K562 (cell line): ENCODE measurements around the gene MAML3. TPM values are rescaled to one million over a fixed set of nuclear protein-coding genes. Genes with fewer than 3 reads are reported as not detected.

Experiments used
- ATAC-seq: fragments of 200-7000 bp; cut with Tn5 transposase; 3 replicates; pipeline ENCODE4 v1.9.1; 2020; ENCODE audit warnings: moderate library complexity
- BruUV-seq: library from RNA; stranded (reverse); fragments of 400-500 nt; replicated peaks from 2 replicates; lab custom pipeline; 2021; lab: Mats Ljungman, UMichigan
- CTCF ChIA-PET: fragments of 300-600 bp; formaldehyde crosslinking; extraction: SDS; loops from one replicate; lab custom pipeline; 2021; ENCODE audit warnings: low intra/inter-chr PET ratio; lab: Yijun Ruan, JAX
- POLR2A ChIA-PET: fragments of 300-600, 350-650 bp; sonication (Branson Sonifier 250); formaldehyde crosslinking; extraction: SDS; loops from one replicate; lab custom pipeline; 2021; ENCODE audit warnings: antibody characterized with exemption, inconsistent platforms; lab: Yijun Ruan, JAX
- DNase-seq, 4 experiments: peaks; one replicate each; pipeline versions ENCODE4 v3.0.0 to v3.0.0-alpha.2; 2011 to 2018; ENCODE audit warnings: low spot score in 3 of 4, mixed read lengths in 3 of 4; ENCODE audit errors: extremely low read depth in 1 of 4
- FAIRE-seq: peaks from 2 replicates; lab custom pipeline; 2011; peaks lifted over from hg19 to GRCh38; lab: Jason Lieb, UNC
- H2AFZ ChIP-seq: 2 replicates; pipeline ENCODE4 v1.6.0; 2011; ENCODE audit warnings: low read depth, low read length, control low read depth, inconsistent platforms
- H3K27ac ChIP-seq: fragments of 200-600 bp; 3 replicates; pipeline ENCODE4 v1.8.0; 2011; ENCODE audit warnings: low read depth, mild to moderate bottlenecking, control low read depth, inconsistent platforms, low read length, moderate library complexity, mixed read lengths; ENCODE audit errors: extremely low read depth
- H3K27me3 ChIP-seq, 2 experiments: fragments of 300-600 bp in 1 of 2; 2 replicates in 1 of 2; 3 replicates in 1 of 2; pipeline versions ENCODE4 v1.6.0 to v1.8.0; 2011; ENCODE audit warnings: inconsistent platforms in 2 of 2, low read length in 2 of 2, mild to moderate bottlenecking in 1 of 2, mixed read lengths in 1 of 2, moderate library complexity in 1 of 2; ENCODE audit not compliant: control insufficient read depth in 2 of 2, insufficient read depth in 2 of 2
- H3K36me3 ChIP-seq: fragments of 300-600 bp; 3 replicates; pipeline ENCODE4 v1.8.0; 2011; ENCODE audit warnings: mild to moderate bottlenecking, low read length, inconsistent platforms; ENCODE audit not compliant: control insufficient read depth, insufficient read depth
- H3K4me1 ChIP-seq, 2 experiments: fragments of 200-600 bp in 1 of 2; replicated peaks in 1 of 2; 2 replicates in 1 of 2; 3 replicates in 1 of 2; pipeline versions ENCODE4 v1.5.1 to v1.8.0; 2011; ENCODE audit warnings: inconsistent platforms in 2 of 2, low read length in 2 of 2, mild to moderate bottlenecking in 1 of 2, mixed read lengths in 1 of 2, moderate library complexity in 1 of 2; ENCODE audit not compliant: control insufficient read depth in 2 of 2, insufficient read depth in 2 of 2
- H3K4me2 ChIP-seq: 2 replicates; pipeline ENCODE4 v1.6.1; 2011; ENCODE audit warnings: low read length, control low read depth, inconsistent platforms, mixed read lengths; ENCODE audit not compliant: insufficient read depth
- H3K4me3 ChIP-seq: fragments of 200-600 bp; sonication (generic), shearing (Covaris generic); 2 replicates; pipeline ENCODE4 v1.5.1; 2016; ENCODE audit warnings: control low read depth, inconsistent platforms
- H3K79me2 ChIP-seq: fragments of 200-600 bp; 3 replicates; pipeline ENCODE4 v1.8.0; 2011; ENCODE audit warnings: low read length, inconsistent platforms; ENCODE audit not compliant: control insufficient read depth, insufficient read depth
- H3K9ac ChIP-seq, 2 experiments: 2 replicates each; pipeline versions ENCODE4 v1.6.0 to v1.6.1; 2011; ENCODE audit warnings: low read depth in 2 of 2, low read length in 2 of 2, control low read depth in 1 of 2, inconsistent platforms in 1 of 2, mild to moderate bottlenecking in 1 of 2, mixed read lengths in 1 of 2; ENCODE audit not compliant: insufficient read depth in 1 of 2
- H3K9me1 ChIP-seq: one replicate; pipeline ENCODE4 v1.6.0; 2011; ENCODE audit warnings: inconsistent platforms, mild to moderate bottlenecking, low read length, moderate library complexity; ENCODE audit not compliant: control insufficient read depth, insufficient read depth
- H3K9me3 ChIP-seq: replicated peaks from 2 replicates; pipeline ENCODE4 v1.5.1; 2011; ENCODE audit warnings: low read depth, low read length, inconsistent platforms; ENCODE audit not compliant: control insufficient read depth, insufficient read depth
- H4K20me1 ChIP-seq: replicated peaks from 2 replicates; pipeline ENCODE4 v1.6.1; 2011; ENCODE audit warnings: low read length, inconsistent platforms, mixed read lengths; ENCODE audit not compliant: control insufficient read depth, insufficient read depth
- BCLAF1 ChIP-seq, 2 experiments: fragments of 450-650 bp in 1 of 2; IDR thresholded peaks; 2 replicates each; pipeline ENCODE4 v1.6.1; 2011 to 2017; ENCODE audit warnings: low read depth in 2 of 2, antibody characterized with exemption in 1 of 2, borderline replicate concordance in 1 of 2, low read length in 1 of 2, mild to moderate bottlenecking in 1 of 2, mixed read lengths in 1 of 2; ENCODE audit not compliant: control insufficient read depth in 1 of 2
- MEF2A ChIP-seq: IDR thresholded peaks from 2 replicates; pipeline ENCODE4 v1.6.1; 2011; ENCODE audit warnings: low read depth, mild to moderate bottlenecking, low read length, moderate library complexity; ENCODE audit not compliant: control insufficient read depth
- PRDM10 ChIP-seq: fragments of 450-650 bp; IDR thresholded peaks from 2 replicates; pipeline ENCODE4 v1.6.1; 2018; ENCODE audit not compliant: partially characterized antibody
- SMAD4 ChIP-seq: fragments of 250-450 bp; sonication (Bioruptor Pico); conservative IDR thresholded peaks from 2 replicates; pipeline ENCODE4 v1.8.0; 2021; ENCODE audit warnings: inconsistent platforms, mild to moderate bottlenecking, moderate library complexity
- SMARCA5 ChIP-seq: fragments of 450-650 bp; IDR thresholded peaks from 2 replicates; pipeline ENCODE4 v1.6.1; 2016
- SOX6 ChIP-seq: fragments of 450-650 bp; IDR thresholded peaks from 2 replicates; pipeline ENCODE4 v1.6.1; 2014; ENCODE audit warnings: mild to moderate bottlenecking
- TEAD1 ChIP-seq, 2 experiments: fragments of 450-650 bp in 1 of 2; sonication (generic) in 1 of 2; formaldehyde crosslinking; IDR thresholded peaks; 2 replicates each; pipeline versions ENCODE4 v1.4.0 to v1.8.0; 2020 to 2022; ENCODE audit warnings: mild to moderate bottlenecking in 2 of 2, missing genetic modification reagents in 1 of 2
- TSHZ1 ChIP-seq: fragments of 250-450 bp; sonication (Bioruptor Pico); IDR thresholded peaks from 2 replicates; pipeline ENCODE4 v1.4.0; 2020; ENCODE audit warnings: mild to moderate bottlenecking, moderate library complexity
- ZNF347 ChIP-seq: fragments of 450-650 bp; formaldehyde crosslinking; IDR thresholded peaks from 2 replicates; pipeline ENCODE4 v1.4.0; 2020; ENCODE audit warnings: low read depth, mild to moderate bottlenecking, moderate library complexity
- WGBS: fragments of 100-300 bp; shearing (Covaris generic); methylation state at CpG from one replicate; pipeline ENCODE4 v1.1.6; 2016; ENCODE audit warnings: low coverage, mixed read lengths; ENCODE audit not compliant: insufficient coverage; ENCODE audit errors: missing lambda C conversion rate; 5-methylcytosine and 5-hydroxymethylcytosine counted together
- in situ Hi-C: fragments of 300-500 bp; cut with MboI; formaldehyde crosslinking; loops from 4 replicates; pipeline ENCODE4 v1.15.0; 2018; ENCODE audit warnings: inconsistent platforms, mixed read lengths
- intact Hi-C: fragments of 100-400 bp; cut with micrococcal nuclease; formaldehyde crosslinking; loops from 2 replicates; pipeline ENCODE4 v1.14.2; 2022
- polyA plus RNA-seq, 8 experiments: library from polyadenylated mRNA; depleted of rRNA in 4 of 8; stranded (reverse) in 5 of 8; unstranded in 3 of 8; fragments of >200 nt; fragmentation: Nextera tagmentation in 2 of 8; fragmentation: Illumina TruSeq in 1 of 8; extraction: Ambion mirVana in 2 of 8; extraction: Trizol in 1 of 8; gene quantifications; 2 replicates each; pipeline versions ENCODE4 v1.2.1 to v1.2.3, GENCODE V29; 2011 to 2014; ENCODE audit warnings: inconsistent platforms in 1 of 8, missing spikeins in 1 of 8
- total RNA-seq, 7 experiments: library from RNA; depleted of rRNA in 6 of 7; stranded (reverse); fragments of >200 nt in 6 of 7; fragmentation: Illumina TruSeq in 2 of 7; extraction: Trizol in 2 of 7; gene quantifications; 2 replicates each; pipeline versions ENCODE4 v1.2.1 to v1.2.3, GENCODE V29; 2011 to 2021; ENCODE audit warnings: low replicate concordance in 1 of 7

MAML3 gene
- total and polyA plus RNA-seq, 9 of the 15 experiments (the other 6 are each of a cell fraction or from before 2014, with no cell fraction given), result 0.01 to 0.55 (median 0.25) TPM

GRCh38 chr4:140170299-140170698 lies 16.3 kb upstream of the MAML3 start (continued):
- no peak for TF ChIP-seq PRDM10

GRCh38 chr4:140168936-140169335 lies 15.0 kb upstream of the MAML3 start:
- no peaks in the 10 kb centered on the region for H3K36me3 ChIP-seq
- DNase-seq (no peak), ATAC-seq (no peak), FAIRE-seq (no peak)
- intact Hi-C loops, result no loop called here
- H3K79me2 ChIP-seq, result no peaks in the 10 kb centered on the region
- no peaks in the 10 kb centered on the region for H4K20me1 ChIP-seq
- H3K9ac ChIP-seq, result no peak overlapping the region
- H3K4me3 ChIP-seq, result no peak overlapping the region
- H3K9me1 ChIP-seq, result no peaks in the 10 kb centered on the region
- no peaks in the 10 kb centered on the region for H3K4me1 ChIP-seq
- H3K27ac ChIP-seq, result no peak overlapping the region
- no peak overlapping the region for H3K4me2 ChIP-seq
- no TSS peak for BruUV-seq
- CTCF ChIA-PET, result no interaction called here
- POLR2A ChIA-PET, result no interaction called here
- no peaks in the 10 kb centered on the region for H3K27me3 ChIP-seq
- in situ Hi-C loops, result no loop called here
- no peak for TF ChIP-seq TEAD1 (CRISPR knock-in tag; IDR thresholded peaks at IDR 0.05)
- TF ChIP-seq TSHZ1 (CRISPR knock-in tag), result no peak
- TF ChIP-seq SMARCA5, result no peak
- TF ChIP-seq BCLAF1 (IDR thresholded peaks at IDR 0.05; ENCODE audit: borderline replicate concordance in 1 of 2, control insufficient read depth in 1 of 2, low read depth in 2 of 2, low read length in 1 of 2), result no peak
- no peak for TF ChIP-seq SOX6
- no peak for TF ChIP-seq ZNF347 (CRISPR knock-in tag)
- no peak for TF ChIP-seq SMAD4 (CRISPR knock-in tag)
- TF ChIP-seq MEF2A, result no peak
- WGBS, result 12% methylated on average over 5 of the region's 5 CpGs
- no peaks in the 10 kb centered on the region for H3K9me3 ChIP-seq
- H2AFZ ChIP-seq, result no peak overlapping the region
